Neutrophil (primary cell): ENCODE data around the gene RPL18.

ENCODE experiments used
- H3K27ac ChIP-seq: fragments of 200-600 bp; sonication (generic); 2 replicates; pipeline ENCODE4 v1.5.1; 2016; ENCODE audit warnings: mild to moderate bottlenecking, moderate library complexity
- H3K27me3 ChIP-seq: fragments of 200-600 bp; sonication (generic); 2 replicates; pipeline ENCODE4 v1.6.0; 2016; ENCODE audit warnings: mild to moderate bottlenecking
- H3K36me3 ChIP-seq: fragments of 200-600 bp; sonication (generic); 2 replicates; pipeline ENCODE4 v1.5.1; 2017
- H3K4me1 ChIP-seq, 2 experiments: fragments of 200-600 bp in 1 of 2; sonication (generic) in 1 of 2; 1 replicate in 1 of 2; 2 replicates in 1 of 2; pipeline versions ENCODE4 v1.5.1 to v1.6.1; 2013 to 2016; ENCODE audit warnings: low read depth in 1 of 2, low read length in 1 of 2, mild to moderate bottlenecking in 1 of 2, moderate library complexity in 1 of 2; ENCODE audit not compliant: control insufficient read depth in 1 of 2, insufficient read depth in 1 of 2
- H3K4me3 ChIP-seq, 2 experiments: fragments of 200-600 bp in 1 of 2; sonication (generic) in 1 of 2; 1 replicate in 1 of 2; 2 replicates in 1 of 2; pipeline ENCODE4 v1.5.1; 2013 to 2016; ENCODE audit warnings: low read depth in 1 of 2, low read length in 1 of 2, mild to moderate bottlenecking in 1 of 2, moderate library complexity in 1 of 2
- H3K9me3 ChIP-seq: fragments of 200-600 bp; sonication (generic); 2 replicates; pipeline ENCODE4 v1.5.1; 2016
- CTCF ChIP-seq: fragments of 200-600 bp; sonication (generic); IDR thresholded peaks from 2 replicates; pipeline ENCODE4 v1.5.1; 2016; ENCODE audit warnings: antibody characterized with exemption

Gene RPL18

GRCh38 chr19:48623556-48624066 is 4.6 kb upstream of the RPL18 start:
- no peak for TF ChIP-seq CTCF
- H3K27ac ChIP-seq: peak overlapping the region; percentile 67
- peaks cover 25 to 28% of the 10 kb centered on the region in 2 experiments for H3K4me1 ChIP-seq
- peaks cover 6% of the 10 kb centered on the region for H3K36me3 ChIP-seq
- H3K4me3 ChIP-seq: peak overlapping the region; percentile 43 to 58
- H3K27me3 ChIP-seq: no peaks in the 10 kb centered on the region
- H3K9me3 ChIP-seq: no peaks in the 10 kb centered on the region

- Histone ChIP-seq H3K9me3 (no peaks in the 10 kb centered on the region), H3K4me3 (peak overlapping the region; percentile 73 to 79), H3K27me3 (no peaks in the 10 kb centered on the region), H3K27ac (peak overlapping the region; percentile 87), H3K4me1 (peaks cover 37 to 38% of the 10 kb centered on the region in 2 experiments), H3K36me3 (peaks cover 27% of the 10 kb centered on the region)
- no peak for TF ChIP-seq CTCF
These were observed 961 bp upstream of the RPL18 start for GRCh38 chr19:48619692-48620585.

DNA sequence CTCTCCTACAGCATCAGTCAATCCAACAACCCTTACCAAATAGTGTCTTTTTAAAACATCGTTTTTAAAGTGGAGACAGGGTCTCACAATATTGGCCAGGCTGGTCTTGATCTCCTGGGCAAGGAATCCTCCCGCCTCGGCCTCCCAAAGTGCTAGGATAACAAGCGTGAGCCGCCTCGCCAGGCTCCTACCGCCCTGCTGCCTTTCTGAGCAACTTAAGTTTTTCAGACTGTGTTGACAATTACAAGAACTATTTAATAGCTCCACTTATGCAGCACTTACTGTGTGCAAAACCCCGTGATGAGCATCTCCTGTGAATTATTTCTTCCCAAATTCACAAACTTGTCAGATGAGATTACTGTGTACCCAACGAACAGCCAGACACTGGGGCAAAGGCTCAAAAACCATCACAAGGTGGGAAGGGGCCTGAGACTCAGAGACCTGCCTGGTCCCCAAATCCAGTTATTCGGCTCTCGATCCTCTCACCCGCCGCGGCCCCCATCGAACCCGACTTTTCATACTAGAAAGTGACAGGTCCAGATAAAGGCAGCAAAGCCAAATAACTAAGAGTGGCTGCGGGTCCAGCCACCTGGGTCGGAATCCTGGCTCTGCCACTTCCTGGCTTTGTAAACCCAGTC is 581 bp downstream of the RPL18 start:
- Histone ChIP-seq H3K9me3 (no peaks in the 10 kb centered on the region), H3K36me3 (peaks cover 32% of the 10 kb centered on the region), H3K4me3 (peak overlapping the region; percentile 73 to 79), H3K4me1 (peaks cover 24 to 28% of the 10 kb centered on the region in 2 experiments), H3K27ac (peak overlapping the region; percentile 87), H3K27me3 (no peaks in the 10 kb centered on the region)
- no peak for TF ChIP-seq CTCF

DNA sequence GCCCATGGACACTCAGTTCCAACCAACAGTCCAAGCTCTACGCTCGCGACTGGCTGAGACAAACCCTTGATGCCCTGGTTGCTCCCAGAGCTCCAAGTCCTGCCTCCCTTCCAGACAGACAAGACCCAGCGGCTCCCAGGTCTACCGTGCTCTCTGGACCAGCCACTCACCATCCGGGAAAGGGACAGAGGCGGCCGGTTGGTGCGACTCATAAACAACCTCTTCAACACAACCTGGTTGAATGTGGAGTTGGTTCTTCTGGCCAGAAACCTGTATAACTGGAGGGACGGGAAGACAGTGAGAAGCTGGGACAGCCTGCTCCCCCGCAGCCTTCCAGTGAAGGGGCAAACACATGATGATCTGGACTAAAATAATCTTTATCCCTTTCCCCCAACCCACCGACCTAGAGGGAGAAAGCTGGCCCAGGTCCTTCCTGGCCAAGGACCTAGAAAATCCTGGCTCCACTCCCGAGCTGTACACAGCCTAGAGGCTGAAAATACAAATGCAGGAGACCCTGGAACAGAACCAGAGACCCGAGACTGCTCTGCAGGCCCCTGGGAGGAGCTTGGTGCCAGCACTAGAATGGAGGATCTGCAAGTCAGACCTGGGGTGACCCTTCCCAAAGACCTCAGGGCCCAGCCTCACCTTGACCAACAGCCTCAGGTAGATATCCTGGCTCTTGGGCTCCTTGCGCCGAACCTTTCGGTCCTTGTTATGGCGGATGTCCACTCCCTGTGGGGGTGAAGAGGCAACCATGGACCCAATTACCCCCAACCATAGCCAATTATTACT is 1.6 kb downstream of the RPL18 start:
- peaks cover 32% of the 10 kb centered on the region for H3K36me3 ChIP-seq
- TF ChIP-seq CTCF: no peak
- no peak overlapping the region for H3K4me3 ChIP-seq
- no peak overlapping the region for H3K27ac ChIP-seq
- H3K9me3 ChIP-seq: no peaks in the 10 kb centered on the region
- H3K27me3 ChIP-seq: no peaks in the 10 kb centered on the region
- H3K4me1 ChIP-seq: peaks cover 23 to 26% of the 10 kb centered on the region in 2 experiments

DNA sequence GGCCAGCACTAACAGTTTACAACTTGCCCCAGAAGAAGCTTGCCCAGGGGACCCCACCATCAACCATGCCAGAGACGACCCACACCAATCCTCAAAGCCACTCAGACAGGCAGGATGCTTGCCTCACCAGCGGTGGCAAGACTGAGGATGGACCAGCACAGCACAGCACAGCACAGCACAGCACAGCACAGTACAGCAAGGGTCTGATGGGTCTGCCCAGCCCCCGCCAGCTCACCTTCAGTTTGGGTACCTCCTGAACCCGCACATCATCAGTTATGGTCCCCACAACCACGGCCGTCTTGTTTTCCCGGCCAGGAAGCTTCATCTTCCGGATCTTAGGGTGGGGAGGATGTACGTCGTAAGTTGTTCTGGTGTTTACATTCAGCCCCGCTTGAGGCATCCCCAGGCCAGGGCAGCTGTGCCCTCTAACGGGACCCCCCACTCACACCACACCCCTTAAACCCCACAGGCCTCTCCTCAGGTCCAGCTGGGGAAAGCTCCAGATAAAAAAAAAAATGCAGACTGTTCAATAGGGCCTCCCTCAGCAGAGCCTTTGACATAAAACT is 2.4 kb downstream of the RPL18 start:
- H3K36me3 ChIP-seq: peaks cover 32% of the 10 kb centered on the region
- TF ChIP-seq CTCF: no peak
- H3K9me3 ChIP-seq: no peaks in the 10 kb centered on the region
- H3K27ac ChIP-seq: no peak overlapping the region
- no peaks in the 10 kb centered on the region for H3K27me3 ChIP-seq
- H3K4me3 ChIP-seq: no peak overlapping the region
- H3K4me1 ChIP-seq: peaks cover 23 to 26% of the 10 kb centered on the region in 2 experiments
